ENCODE data around the gene TDRD15.
"Not testable (repeated sequence)": the region's sequence is repeated elsewhere in the genome, so short reads cannot be mapped to it uniquely, and the experiment has no call there.

The TDRD15 gene

DNA sequence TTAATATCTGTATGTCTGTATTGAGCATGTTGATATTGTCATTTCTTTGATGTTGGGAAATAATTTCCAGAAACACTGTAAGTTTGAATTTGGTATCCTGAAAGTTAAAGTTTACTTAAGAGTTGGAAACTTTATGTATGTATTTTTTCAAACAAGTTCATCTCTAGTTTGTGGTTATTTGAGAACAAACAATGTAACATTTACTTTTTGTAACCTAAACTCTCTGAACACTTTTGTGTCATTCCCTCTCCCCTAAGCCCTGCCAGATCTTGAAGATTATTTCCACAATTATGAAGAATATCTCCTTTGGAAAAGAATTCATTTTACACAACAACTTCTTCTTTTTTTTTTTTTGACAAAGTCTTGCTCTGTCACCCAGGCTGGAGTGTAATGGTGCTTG is 24.9 kb downstream of the TDRD15 start:
- DNase-seq: no peak

GRCh38 chr2:21151234-21151633 is 27.5 kb downstream of the TDRD15 start:
- not testable (repeated sequence) for DNase-seq

DNA sequence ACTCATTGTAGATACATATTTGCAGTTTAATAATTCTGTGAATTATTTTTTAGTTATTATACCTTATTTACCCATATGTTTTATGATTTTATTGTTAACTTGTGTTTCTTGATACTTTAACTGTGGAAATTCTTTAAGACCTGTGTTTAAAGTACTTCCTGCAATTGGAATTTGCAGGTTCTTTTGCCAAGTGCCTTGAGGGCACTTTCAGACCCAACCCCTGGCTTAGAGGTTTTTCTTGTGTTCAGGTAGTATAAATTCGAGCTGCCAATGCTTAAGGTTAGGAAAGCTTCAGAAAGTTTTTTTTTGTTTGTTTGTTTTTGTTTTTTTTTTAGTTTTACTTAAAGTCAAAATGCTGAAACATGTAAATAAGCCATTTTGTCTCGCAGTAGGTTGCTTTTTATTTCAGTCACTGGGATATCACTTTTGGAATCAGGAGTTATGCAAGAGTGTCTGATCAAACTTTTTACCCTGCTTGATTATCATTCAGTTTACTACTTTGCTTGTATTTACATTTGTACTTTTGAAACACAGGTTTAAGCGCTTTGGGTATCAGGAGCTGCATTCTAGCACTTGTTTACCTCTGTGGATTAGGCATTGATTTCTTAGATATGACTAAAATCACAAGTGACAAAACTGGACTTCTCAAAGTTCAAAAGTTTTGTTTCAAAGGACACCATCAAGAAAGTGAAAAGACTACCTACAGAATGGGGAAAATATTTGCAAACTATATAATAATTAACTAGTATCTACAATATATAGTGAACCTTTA is 31.8 kb downstream of the TDRD15 start:
- DNase-seq: no peak

DNA sequence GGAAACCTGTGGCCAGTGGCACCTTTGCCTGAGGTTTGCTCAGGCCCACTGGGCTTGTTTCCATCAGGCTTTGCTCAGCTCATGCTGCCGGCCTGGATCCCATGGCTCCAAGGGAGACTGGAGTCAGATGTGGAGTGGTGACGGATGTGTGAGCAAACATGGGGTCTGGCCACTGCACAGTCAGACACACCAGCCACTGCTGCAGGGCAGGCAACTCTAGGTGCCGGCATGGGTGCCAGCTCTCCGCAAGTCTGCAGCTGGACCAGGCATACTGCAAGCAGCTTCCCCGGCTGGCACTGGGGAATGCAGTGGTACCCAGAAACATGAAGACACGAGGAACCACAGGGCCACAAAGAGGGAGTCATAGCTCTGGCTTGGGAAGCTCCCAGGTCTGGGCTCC is 37.4 kb downstream of the TDRD15 start:
- DNase-seq: no peak

DNA sequence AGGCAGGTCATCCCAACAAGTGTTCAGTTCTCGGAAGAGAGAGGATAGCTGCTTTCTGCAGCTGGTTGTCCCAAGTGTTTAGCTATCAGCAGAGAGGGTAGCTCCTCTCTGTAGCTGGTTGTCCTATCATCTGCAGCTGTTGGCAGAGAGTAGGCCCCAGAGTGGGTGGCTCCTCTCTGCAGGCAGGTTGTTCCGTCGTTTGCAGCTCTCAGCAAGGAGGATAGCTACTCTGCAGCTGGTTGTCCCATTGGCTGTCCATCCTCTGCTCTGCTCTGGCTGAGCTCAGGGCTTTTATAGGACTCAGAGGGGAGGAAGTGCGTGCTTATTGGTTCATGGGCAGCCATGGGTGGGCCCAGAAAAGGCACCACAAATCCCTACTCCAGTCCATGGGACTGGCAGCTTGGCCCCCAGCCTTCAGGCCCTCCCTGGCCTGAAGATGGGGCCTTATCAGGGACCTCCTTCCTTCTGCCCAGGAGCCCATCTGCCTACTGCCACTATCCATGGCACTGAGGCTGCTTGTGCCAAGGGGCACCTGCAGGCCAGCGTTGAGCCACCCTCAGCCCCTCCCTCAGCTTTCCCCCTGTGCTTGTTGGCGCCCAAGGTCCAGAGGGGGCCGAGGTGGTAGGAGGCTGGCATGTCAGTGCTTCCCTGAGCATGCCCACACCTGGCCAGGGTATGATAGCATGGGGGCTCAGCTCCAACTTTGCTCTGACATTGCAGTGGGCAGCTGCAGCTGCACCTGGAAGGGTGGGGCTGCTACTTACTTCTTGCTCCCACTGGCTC is 38.3 kb downstream of the TDRD15 start:
- DNase-seq: no peak

GRCh38 chr2:21162615-21162878 is 38.8 kb downstream of the TDRD15 start:
- DNase-seq: no peak

DNA sequence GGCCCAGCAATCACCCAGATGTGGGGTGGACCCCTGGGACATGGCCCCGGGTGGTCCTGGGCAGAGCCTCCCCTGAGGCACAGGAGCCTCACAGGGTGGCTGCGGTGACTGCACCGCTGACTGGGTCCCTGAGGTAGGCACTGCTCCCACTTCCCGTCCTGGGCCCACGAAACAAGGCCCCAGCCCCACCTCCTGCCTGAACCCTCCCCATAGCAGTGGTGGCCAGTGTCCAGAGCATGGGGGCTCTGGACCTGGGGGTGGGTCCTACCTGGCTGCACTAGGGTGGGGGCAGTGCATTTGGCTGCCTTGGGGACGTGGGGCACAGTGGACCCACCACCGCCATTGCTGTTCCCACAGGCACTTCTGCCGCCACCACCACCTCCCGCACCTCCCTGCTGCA is 39.4 kb downstream of the TDRD15 start:
- no peak for DNase-seq

DNA sequence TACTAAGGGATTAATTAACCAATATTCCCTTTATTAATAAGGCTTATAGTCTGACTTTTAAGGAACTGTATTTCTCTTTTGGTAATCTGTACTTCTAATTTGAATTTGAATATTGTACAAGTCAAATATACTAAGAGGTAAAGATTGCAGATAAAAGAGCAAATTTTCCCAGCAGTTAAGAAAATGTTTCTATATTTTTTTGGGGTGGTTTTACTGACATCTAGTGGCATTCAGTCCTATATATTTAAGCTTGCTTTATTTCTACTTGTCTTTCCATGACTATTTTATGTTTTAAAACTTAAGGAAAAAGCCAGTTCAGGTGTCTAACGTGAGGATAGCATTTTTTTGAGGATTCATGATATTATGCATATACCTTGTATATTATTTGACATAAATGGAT is 41.6 kb downstream of the TDRD15 start:
- no peak for DNase-seq

DNA sequence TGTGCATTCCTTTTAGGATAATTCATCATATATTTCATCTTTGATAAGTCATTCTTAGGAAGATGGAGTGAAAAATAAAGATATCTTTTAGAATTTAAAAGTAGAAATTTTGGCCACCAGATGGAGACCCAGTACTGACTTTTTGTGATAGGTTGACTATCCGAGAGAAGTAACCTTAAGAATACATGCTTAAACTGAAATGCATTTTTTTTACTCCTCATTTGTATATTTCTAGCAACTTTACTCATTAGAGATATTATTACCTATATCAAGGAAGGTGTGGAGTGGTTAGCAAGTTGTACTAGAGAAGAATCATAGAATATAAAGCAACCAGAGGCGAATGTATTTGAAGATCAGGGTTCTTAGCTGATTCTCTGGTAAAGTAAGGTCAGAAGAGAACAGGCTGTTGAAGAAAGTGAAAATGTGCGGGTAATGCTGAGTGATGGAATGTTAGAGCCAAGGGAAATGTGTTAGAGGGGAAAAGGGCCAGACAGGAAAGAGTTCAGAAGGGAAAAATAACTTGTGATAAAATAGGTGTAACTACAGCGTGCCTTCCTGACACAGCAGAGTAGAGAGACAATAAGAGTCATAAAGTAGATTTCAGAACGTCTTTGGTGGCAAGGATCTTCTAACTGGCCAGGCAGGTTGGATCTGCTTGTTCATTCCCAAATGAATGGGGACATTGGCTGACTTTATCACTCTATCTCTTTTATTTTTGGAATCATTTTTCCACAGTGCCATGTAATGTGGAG is 52.3 kb downstream of the TDRD15 start:
- DNase-seq: no peak

- DNase-seq: no peak
Measured at GRCh38 chr2:21181957-21182356, 58.2 kb downstream of the TDRD15 start.

GRCh38 chr2:21183306-21183705 is 59.5 kb downstream of the TDRD15 start:
- DNase-seq: no peak

GRCh38 chr2:21183726-21184125 is 60.0 kb downstream of the TDRD15 start:
- DNase-seq: no peak

DNA sequence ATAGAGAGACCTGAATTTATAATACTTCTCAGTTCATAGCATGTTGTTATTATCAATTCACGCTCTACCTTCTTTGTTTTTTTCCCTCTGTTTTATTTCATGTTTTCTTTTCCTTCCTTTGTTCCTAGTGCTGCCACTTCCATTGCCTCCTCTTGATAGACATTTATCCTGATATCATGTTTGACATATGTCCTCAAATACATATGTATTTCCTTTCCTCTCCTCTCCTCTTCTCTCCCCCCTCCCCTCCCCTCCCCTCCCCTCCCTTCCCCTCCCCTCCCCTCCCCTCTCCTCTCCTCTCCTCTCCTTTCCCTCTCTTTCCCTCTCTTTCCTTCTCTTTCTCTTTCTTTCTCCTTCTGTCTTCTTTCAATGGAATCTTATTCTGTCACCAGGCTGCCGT is 67.8 kb downstream of the TDRD15 start:
- DNase-seq: no peak
